ENCODE data around the gene TOB1. TPM values are rescaled to one million over a fixed set of nuclear protein-coding genes. Genes with fewer than 3 reads are reported as not detected.
A peak's percentile ranks its signal among the peaks of the same experiment; 100 is the strongest.

Gene TOB1
- total RNA-seq, 1 donor from 2014 or later, result 70.1 TPM

DNA sequence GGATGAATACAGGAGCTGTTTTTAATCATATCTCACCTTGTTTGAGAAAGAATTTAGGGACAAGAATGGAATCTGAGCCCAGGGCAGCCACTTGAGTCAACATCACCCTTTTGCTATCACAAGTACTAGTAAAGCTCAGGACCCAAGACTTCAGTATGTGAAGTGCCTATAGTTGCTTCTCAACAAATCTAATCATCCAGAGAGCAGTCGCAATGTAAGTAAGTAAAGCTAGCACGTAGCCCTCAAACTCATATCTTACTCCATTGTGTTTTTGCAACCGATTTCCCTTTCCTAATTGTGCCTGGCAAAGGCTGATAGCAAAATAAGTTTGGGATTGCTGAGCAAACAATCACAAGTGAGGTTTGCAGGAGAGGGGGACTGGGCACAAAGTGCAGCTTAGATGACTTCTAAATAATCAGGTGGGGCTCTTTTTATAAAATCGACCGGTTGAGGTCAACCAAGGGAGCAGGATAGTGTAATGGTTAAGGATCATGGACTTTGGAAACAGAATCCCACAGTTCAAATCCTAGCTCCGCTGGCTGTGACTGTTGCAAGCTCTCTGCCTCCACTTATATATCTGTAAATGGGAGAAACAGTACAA, 13.0 kb downstream of the TOB1 start:
- no peaks in the 10 kb centered on the region for H3K9me3 ChIP-seq
- no peaks in the 10 kb centered on the region for H3K36me3 ChIP-seq
- no peak overlapping the region for H3K4me3 ChIP-seq
- no peak for DNase-seq
- intact Hi-C loops (cut with DNase I), result loop anchor here (5.0 kb wide), 1 partner anchor 94 kb away; no protein-coding TSS in a partner anchor
- H3K4me1 ChIP-seq, result peaks cover 17% of the 10 kb centered on the region
- peak overlapping the region; percentile 28 for H3K27ac ChIP-seq
- no peak for ATAC-seq
- no peaks in the 10 kb centered on the region for H3K27me3 ChIP-seq
- TF ChIP-seq, protein P1, sequence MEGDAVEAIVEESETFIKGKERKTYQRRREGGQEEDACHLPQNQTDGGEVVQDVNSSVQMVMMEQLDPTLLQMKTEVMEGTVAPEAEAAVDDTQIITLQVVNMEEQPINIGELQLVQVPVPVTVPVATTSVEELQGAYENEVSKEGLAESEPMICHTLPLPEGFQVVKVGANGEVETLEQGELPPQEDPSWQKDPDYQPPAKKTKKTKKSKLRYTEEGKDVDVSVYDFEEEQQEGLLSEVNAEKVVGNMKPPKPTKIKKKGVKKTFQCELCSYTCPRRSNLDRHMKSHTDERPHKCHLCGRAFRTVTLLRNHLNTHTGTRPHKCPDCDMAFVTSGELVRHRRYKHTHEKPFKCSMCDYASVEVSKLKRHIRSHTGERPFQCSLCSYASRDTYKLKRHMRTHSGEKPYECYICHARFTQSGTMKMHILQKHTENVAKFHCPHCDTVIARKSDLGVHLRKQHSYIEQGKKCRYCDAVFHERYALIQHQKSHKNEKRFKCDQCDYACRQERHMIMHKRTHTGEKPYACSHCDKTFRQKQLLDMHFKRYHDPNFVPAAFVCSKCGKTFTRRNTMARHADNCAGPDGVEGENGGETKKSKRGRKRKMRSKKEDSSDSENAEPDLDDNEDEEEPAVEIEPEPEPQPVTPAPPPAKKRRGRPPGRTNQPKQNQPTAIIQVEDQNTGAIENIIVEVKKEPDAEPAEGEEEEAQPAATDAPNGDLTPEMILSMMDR (IDR thresholded peaks at IDR 0.05), result no peak

DNA sequence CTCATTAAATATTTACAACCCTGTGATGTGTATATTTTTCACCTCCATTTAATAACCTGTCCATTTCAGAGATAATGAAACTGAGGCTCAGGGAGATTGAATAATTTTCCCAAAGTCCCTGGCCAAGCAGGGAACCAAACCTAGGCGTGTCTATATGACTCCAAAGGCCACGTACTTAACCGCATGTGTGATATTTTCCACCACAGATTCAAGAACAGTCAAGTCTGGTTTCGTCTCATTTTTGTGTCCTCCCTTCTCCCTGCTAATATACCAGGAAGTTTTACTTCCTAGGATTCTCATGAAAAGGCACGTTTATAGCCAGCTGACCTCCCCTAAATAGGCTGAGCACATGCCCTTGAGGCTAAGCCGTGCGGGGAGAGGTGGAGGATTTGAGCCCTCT, 15.5 kb downstream of the TOB1 start:
- TF ChIP-seq, protein P1 (IDR thresholded peaks at IDR 0.05), result no peak
- H3K36me3 ChIP-seq, result no peaks in the 10 kb centered on the region
- DNase-seq (no peak), ATAC-seq (no peak)
- H3K27me3 ChIP-seq, result no peaks in the 10 kb centered on the region
- intact Hi-C loops (cut with DNase I), result loop anchor here (5.0 kb wide), 1 partner anchor 97 kb away; no protein-coding TSS in a partner anchor
- H3K9me3 ChIP-seq, result no peaks in the 10 kb centered on the region
- no peak overlapping the region for H3K27ac ChIP-seq
- peaks cover 17% of the 10 kb centered on the region for H3K4me1 ChIP-seq
- H3K4me3 ChIP-seq, result no peak overlapping the region

DNA sequence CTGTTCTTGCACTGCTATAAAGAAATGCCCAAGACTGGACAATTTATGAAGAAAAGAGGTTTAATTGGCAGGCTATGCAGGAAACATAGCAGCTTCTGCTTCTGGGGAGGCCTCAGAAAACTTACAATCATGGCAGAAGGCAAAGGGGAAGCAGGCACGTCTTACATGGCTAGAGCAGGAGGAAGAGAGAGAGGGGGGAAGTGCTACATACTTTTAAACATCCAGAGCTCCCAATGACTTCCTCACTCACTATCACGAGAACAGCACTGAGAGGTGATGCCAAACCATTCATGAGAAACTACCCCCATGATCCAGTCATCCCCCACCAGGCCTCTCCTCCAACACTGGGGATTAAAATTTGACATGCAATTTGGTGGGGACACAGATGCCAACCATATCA, 17.4 kb downstream of the TOB1 start:
- no peaks in the 10 kb centered on the region for H3K9me3 ChIP-seq
- intact Hi-C loops (cut with DNase I), result loop anchor here (10.0 kb wide), 1 partner anchor 304 kb away; the partner anchor contains the start of gene SPATA20
- H3K4me3 ChIP-seq, result no peak overlapping the region
- H3K4me1 ChIP-seq, result peaks cover 9% of the 10 kb centered on the region
- TF ChIP-seq, protein P1 (IDR thresholded peaks at IDR 0.05), result no peak
- H3K27ac ChIP-seq, result no peak overlapping the region
- H3K27me3 ChIP-seq, result no peaks in the 10 kb centered on the region
- ATAC-seq, result no peak
- DNase-seq, result no peak
- no peaks in the 10 kb centered on the region for H3K36me3 ChIP-seq

DNA sequence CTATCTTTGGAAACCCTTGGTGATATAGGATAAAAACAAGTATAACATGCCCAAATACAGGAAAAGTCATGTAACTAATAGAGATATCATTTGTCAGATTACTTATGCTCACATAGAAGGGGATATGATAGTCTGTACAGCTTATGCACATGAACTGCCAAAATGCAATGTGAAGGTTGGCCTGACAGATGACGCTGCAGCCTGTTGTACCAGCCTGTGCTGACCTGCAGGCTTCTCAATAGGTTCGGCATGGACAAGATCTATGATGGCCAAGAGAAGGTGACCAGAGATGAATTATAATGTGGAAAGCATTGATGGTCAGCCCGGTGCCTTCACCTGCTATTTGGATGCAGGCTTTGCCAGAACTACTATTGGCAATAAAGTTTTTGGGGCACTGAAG, 18.1 kb downstream of the TOB1 start:
- Histone ChIP-seq H3K36me3 (no peaks in the 10 kb centered on the region), H3K9me3 (no peaks in the 10 kb centered on the region), H3K4me1 (peaks cover 9% of the 10 kb centered on the region), H3K27me3 (no peaks in the 10 kb centered on the region), H3K4me3 (no peak overlapping the region), H3K27ac (no peak overlapping the region)
- DNase-seq (no peak), ATAC-seq (no peak)
- intact Hi-C loops (cut with DNase I), result loop anchor here (10.0 kb wide), 1 partner anchor 303 kb away; the partner anchor contains the start of gene SPATA20
- TF ChIP-seq, protein P1 (IDR thresholded peaks at IDR 0.05), result no peak

DNA sequence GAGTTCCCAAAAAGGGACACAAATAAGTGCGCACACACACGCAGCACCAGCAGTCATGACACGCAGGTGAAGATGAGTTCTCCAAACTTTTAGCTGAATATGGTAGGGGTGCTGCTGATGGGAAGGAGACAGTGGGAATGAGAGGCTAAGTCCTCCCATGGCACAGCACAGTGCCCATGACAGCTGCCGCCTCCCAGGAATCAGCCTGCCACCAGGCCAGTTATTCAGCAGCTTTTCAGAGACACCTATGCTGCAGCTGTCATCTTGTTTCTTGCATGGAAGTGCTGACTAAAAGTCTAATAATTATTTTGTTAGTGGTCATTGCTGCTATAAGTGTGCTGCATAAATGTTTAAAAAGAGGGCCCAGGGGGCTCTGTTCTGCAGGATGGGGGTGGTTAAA, 18.6 kb downstream of the TOB1 start:
- no peak overlapping the region for H3K27ac ChIP-seq
- DNase-seq (no peak), ATAC-seq (no peak)
- intact Hi-C loops (cut with DNase I), result loop anchor here (10.0 kb wide), 1 partner anchor 303 kb away; the partner anchor contains the start of gene SPATA20
- no peaks in the 10 kb centered on the region for H3K9me3 ChIP-seq
- no peaks in the 10 kb centered on the region for H3K36me3 ChIP-seq
- H3K4me3 ChIP-seq, result no peak overlapping the region
- no peaks in the 10 kb centered on the region for H3K27me3 ChIP-seq
- H3K4me1 ChIP-seq, result peaks cover 9% of the 10 kb centered on the region
- TF ChIP-seq, protein P1 (IDR thresholded peaks at IDR 0.05), result no peak

Measured in upper lobe of right lung (tissue), 1 donor.